ENCODE measurements around the gene SLC36A3. TPM values are rescaled to one million over a fixed set of nuclear protein-coding genes. Genes with fewer than 3 reads are reported as not detected.

The SLC36A3 gene
- total RNA-seq, 2 experiments from 2014 or later, result not detected

GRCh38 chr5:151315998-151316597 is 12.5 kb upstream of the SLC36A3 start:
- peak; percentile 72 for DNase-seq (ENCODE audit: low spot score)
- no peaks in the 10 kb centered on the region for H3K79me2 ChIP-seq (ENCODE audit: insufficient read depth, low read depth, low read length)
- H2AFZ ChIP-seq (ENCODE audit: low read length), result no peak overlapping the region
- ChIA-PET POLR2A (interaction anchor here (0.9 to 1.0 kb wide), 2 partner anchors 17 to 27 kb away, joined by 3 to 5 read pairs; no protein-coding TSS in a partner anchor), CTCF (ENCODE audit: unreplicated experiment) (interaction anchor here (0.6 to 1.2 kb wide), 4 partner anchors 58 to 158 kb away, joined by 3 to 8 read pairs (median 4); partner anchors contain the start of gene CCDC69)
- H3K27ac ChIP-seq (ENCODE audit: low read depth, low read length, poor library complexity, severe bottlenecking), result no peak overlapping the region
- H3K36me3 ChIP-seq (ENCODE audit: insufficient read depth, low read length), result no peaks in the 10 kb centered on the region
- intact Hi-C loops (cut with micrococcal nuclease; ENCODE audit: unreplicated experiment), result loop anchor here (1.0 to 5.0 kb wide), 5 partner anchors 59 to 515 kb away; no protein-coding TSS in a partner anchor
- BruUV-seq (replicated peaks), result no TSS peak
- peaks cover 6% of the 10 kb centered on the region for H3K4me1 ChIP-seq (ENCODE audit: insufficient read depth, low read length, poor library complexity, severe bottlenecking)
- H3K4me2 ChIP-seq (ENCODE audit: low read length), result no peak overlapping the region
- H3K4me3 ChIP-seq (ENCODE audit: low read depth, low read length, poor library complexity, severe bottlenecking), result no peak overlapping the region
- 0 out of 2 replicates have a peak, but pooled peaks cover 2% of the 10 kb centered on the region for H3K9me3 ChIP-seq (ENCODE audit: low read length)
- TF ChIP-seq CTCF (conservative IDR thresholded peaks at IDR 0.05; ENCODE audit: low read length), result peak; percentile 98
- TF ChIP-seq EZH2phosphoT487 (IDR thresholded peaks at IDR 0.05; ENCODE audit: borderline replicate concordance, low read depth, low read length), result no peak
- no peaks in the 10 kb centered on the region for H3K9me2 ChIP-seq (ENCODE audit: insufficient read depth, low read length)
- H4K20me1 ChIP-seq (ENCODE audit: insufficient read depth, low read length), result no peaks in the 10 kb centered on the region

GRCh38 chr5:151313357-151313756 is 9.8 kb upstream of the SLC36A3 start:
- no peaks in the 10 kb centered on the region for H4K20me1 ChIP-seq (ENCODE audit: insufficient read depth, low read length)
- no peaks in the 10 kb centered on the region for H3K9me2 ChIP-seq (ENCODE audit: insufficient read depth, low read length)
- TF ChIP-seq EZH2phosphoT487 (IDR thresholded peaks at IDR 0.05; ENCODE audit: borderline replicate concordance, low read depth, low read length) (no peak), CTCF (conservative IDR thresholded peaks at IDR 0.05; ENCODE audit: low read length) (no peak)
- H3K36me3 ChIP-seq (ENCODE audit: insufficient read depth, low read length), result no peaks in the 10 kb centered on the region
- H3K79me2 ChIP-seq (ENCODE audit: insufficient read depth, low read depth, low read length), result no peaks in the 10 kb centered on the region
- ChIA-PET POLR2A (no interaction called here), CTCF (ENCODE audit: unreplicated experiment) (no interaction called here)
- H3K27ac ChIP-seq (ENCODE audit: low read depth, low read length, poor library complexity, severe bottlenecking), result no peak overlapping the region
- BruUV-seq (replicated peaks), result no TSS peak
- 0 out of 2 replicates have a peak, but pooled peaks cover 3% of the 10 kb centered on the region for H3K9me3 ChIP-seq (ENCODE audit: low read length)
- no peaks in the 10 kb centered on the region for H3K4me1 ChIP-seq (ENCODE audit: insufficient read depth, low read length, poor library complexity, severe bottlenecking)
- DNase-seq (ENCODE audit: low spot score), result no peak
- no peak overlapping the region for H3K4me2 ChIP-seq (ENCODE audit: low read length)
- H2AFZ ChIP-seq (ENCODE audit: low read length), result no peak overlapping the region
- intact Hi-C loops (cut with micrococcal nuclease; ENCODE audit: unreplicated experiment), result no loop called here
- H3K4me3 ChIP-seq (ENCODE audit: low read depth, low read length, poor library complexity, severe bottlenecking), result no peak overlapping the region

GRCh38 chr5:151312756-151313324 is 9.3 kb upstream of the SLC36A3 start:
- no peaks in the 10 kb centered on the region for H3K36me3 ChIP-seq (ENCODE audit: insufficient read depth, low read length)
- no peaks in the 10 kb centered on the region for H3K9me2 ChIP-seq (ENCODE audit: insufficient read depth, low read length)
- DNase-seq (ENCODE audit: low spot score), result no peak
- no peak overlapping the region for H3K4me3 ChIP-seq (ENCODE audit: low read depth, low read length, poor library complexity, severe bottlenecking)
- H3K9me3 ChIP-seq (ENCODE audit: low read length), result 0 out of 2 replicates have a peak, but pooled peaks cover 3% of the 10 kb centered on the region
- no peaks in the 10 kb centered on the region for H3K79me2 ChIP-seq (ENCODE audit: insufficient read depth, low read depth, low read length)
- H3K4me2 ChIP-seq (ENCODE audit: low read length), result no peak overlapping the region
- H4K20me1 ChIP-seq (ENCODE audit: insufficient read depth, low read length), result no peaks in the 10 kb centered on the region
- POLR2A ChIA-PET, result no interaction called here
- TF ChIP-seq EZH2phosphoT487 (IDR thresholded peaks at IDR 0.05; ENCODE audit: borderline replicate concordance, low read depth, low read length) (no peak), CTCF (conservative IDR thresholded peaks at IDR 0.05; ENCODE audit: low read length) (no peak)
- CTCF ChIA-PET (ENCODE audit: unreplicated experiment), result no interaction called here
- intact Hi-C loops (cut with micrococcal nuclease; ENCODE audit: unreplicated experiment), result no loop called here
- H3K4me1 ChIP-seq (ENCODE audit: insufficient read depth, low read length, poor library complexity, severe bottlenecking), result no peaks in the 10 kb centered on the region
- no peak overlapping the region for H2AFZ ChIP-seq (ENCODE audit: low read length)
- BruUV-seq (replicated peaks), result no TSS peak
- no peak overlapping the region for H3K27ac ChIP-seq (ENCODE audit: low read depth, low read length, poor library complexity, severe bottlenecking)

Measured in OCI-LY7 (cell line).